ENCODE measurements around the gene TRPV3.

GRCh38 chr17:3557768-3558583, at the start of gene TRPV3:
- TF ChIP-seq EZH2 (optimal IDR thresholded peaks at IDR 0.05; ENCODE audit: low read depth, low read length) (no peak), CTCF (IDR thresholded peaks at IDR 0.05; ENCODE audit: low read length) (no peak), EZH2phosphoT487 (IDR thresholded peaks at IDR 0.05; ENCODE audit: low read length) (no peak)
